Liver (tissue), 9 donors: ENCODE data around the gene TRIM21. TPM values are rescaled to one million over a fixed set of nuclear protein-coding genes. Genes with fewer than 3 reads are reported as not detected.

Experiments used
- DNase-seq: peaks from one replicate; pipeline ENCODE4 v3.0.0-alpha.2; 2017; ENCODE audit warnings: low spot score
- H3K27ac ChIP-seq, 2 donors: one replicate each; pipeline ENCODE4 v1.7.0; 2013; ENCODE audit warnings: inconsistent platforms in 2 of 2, low read length in 2 of 2, control low read depth in 1 of 2, low read depth in 1 of 2, mild to moderate bottlenecking in 1 of 2
- H3K27me3 ChIP-seq, 4 donors: one replicate each; pipeline versions ENCODE4 v1.6.1 to v1.7.0; 2013; ENCODE audit warnings: low read length in 3 of 4, inconsistent platforms in 1 of 4, mild to moderate bottlenecking in 1 of 4, moderate library complexity in 1 of 4; ENCODE audit not compliant: control insufficient read depth in 4 of 4, insufficient read depth in 4 of 4
- H3K36me3 ChIP-seq, 4 donors: one replicate each; pipeline versions ENCODE4 v1.6.1 to v1.7.0; 2013; ENCODE audit warnings: low read length in 3 of 4, mild to moderate bottlenecking in 3 of 4, low read depth in 1 of 4, moderate library complexity in 1 of 4; ENCODE audit not compliant: control insufficient read depth in 4 of 4, insufficient read depth in 3 of 4
- H3K4me1 ChIP-seq, 4 donors: one replicate each; pipeline versions ENCODE4 v1.6.1 to v1.7.0; 2013; ENCODE audit warnings: low read length in 3 of 4, mild to moderate bottlenecking in 3 of 4, moderate library complexity in 1 of 4; ENCODE audit not compliant: control insufficient read depth in 4 of 4, insufficient read depth in 4 of 4
- H3K4me3 ChIP-seq, 3 donors: one replicate each; pipeline versions ENCODE4 v1.6.1 to v1.7.0; 2013; ENCODE audit warnings: low read length in 3 of 3, control low read depth in 1 of 3, low read depth in 1 of 3, mild to moderate bottlenecking in 1 of 3
- H3K9ac ChIP-seq, 2 donors: one replicate each; pipeline ENCODE4 v1.7.0; 2013; ENCODE audit warnings: low read length in 2 of 2, mild to moderate bottlenecking in 2 of 2, moderate library complexity in 2 of 2, control low read depth in 1 of 2, low read depth in 1 of 2
- H3K9me3 ChIP-seq, 4 donors: one replicate each; pipeline versions ENCODE4 v1.6.1 to v1.7.0; 2013; ENCODE audit warnings: low read length in 3 of 4; ENCODE audit not compliant: control insufficient read depth in 4 of 4
- ATF3 ChIP-seq: IDR thresholded peaks from 2 replicates; pipeline ENCODE4 v1.6.1; 2016; ENCODE audit warnings: antibody characterized with exemption
- CTCF ChIP-seq: fragments of 150-350 bp; IDR thresholded peaks from 2 replicates; pipeline ENCODE4 v1.5.1; 2017; ENCODE audit warnings: improper control_type of control experiment, low read depth, low read length; ENCODE audit not compliant: missing input control
- EGR1 ChIP-seq, 2 donors: IDR thresholded peaks; 2 replicates each; pipeline ENCODE4 v1.6.1; 2016 to 2018; ENCODE audit warnings: antibody characterized with exemption in 2 of 2, low read depth in 2 of 2
- FOXA1 ChIP-seq: IDR thresholded peaks from 2 replicates; pipeline ENCODE4 v1.6.1; 2016; ENCODE audit warnings: antibody characterized with exemption
- FOXA2 ChIP-seq: IDR thresholded peaks from 2 replicates; pipeline ENCODE4 v1.6.1; 2016; ENCODE audit warnings: antibody characterized with exemption
- GABPA ChIP-seq, 2 donors: IDR thresholded peaks in 1 of 2; conservative IDR thresholded peaks in 1 of 2; 2 replicates each; pipeline ENCODE4 v1.6.1; 2016; ENCODE audit warnings: antibody characterized with exemption in 2 of 2, mild to moderate bottlenecking in 1 of 2, moderate library complexity in 1 of 2
- HNF4A ChIP-seq, 2 donors: conservative IDR thresholded peaks; 2 replicates each; pipeline ENCODE4 v1.6.1; 2016; ENCODE audit warnings: antibody characterized with exemption in 2 of 2, mild to moderate bottlenecking in 2 of 2
- HNF4G ChIP-seq: IDR thresholded peaks from 2 replicates; pipeline ENCODE4 v1.6.1; 2016; ENCODE audit warnings: antibody characterized with exemption
- JUND ChIP-seq, 2 donors: IDR thresholded peaks; 2 replicates each; pipeline ENCODE4 v1.6.1; 2016; ENCODE audit warnings: antibody characterized with exemption in 2 of 2
- MAX ChIP-seq: IDR thresholded peaks from 2 replicates; pipeline ENCODE4 v1.6.1; 2016; ENCODE audit warnings: antibody characterized with exemption
- NR2F2 ChIP-seq: IDR thresholded peaks from 2 replicates; pipeline ENCODE4 v1.6.1; 2016; ENCODE audit warnings: antibody characterized with exemption
- RAD21 ChIP-seq, 2 donors: IDR thresholded peaks; 2 replicates each; pipeline ENCODE4 v1.6.1; 2016; ENCODE audit warnings: antibody characterized with exemption in 2 of 2, mild to moderate bottlenecking in 2 of 2
- RXRA ChIP-seq, 2 donors: IDR thresholded peaks; 2 replicates each; pipeline ENCODE4 v1.6.1; 2017 to 2018; ENCODE audit warnings: antibody characterized with exemption in 2 of 2, mild to moderate bottlenecking in 1 of 2
- SP1 ChIP-seq: IDR thresholded peaks from 2 replicates; pipeline ENCODE4 v1.6.1; 2018; ENCODE audit warnings: antibody characterized with exemption, mild to moderate bottlenecking
- TAF1 ChIP-seq: conservative IDR thresholded peaks from 2 replicates; pipeline ENCODE4 v1.6.1; 2016; ENCODE audit warnings: antibody characterized with exemption, mild to moderate bottlenecking
- YY1 ChIP-seq: IDR thresholded peaks from 2 replicates; pipeline ENCODE4 v1.6.1; 2016; ENCODE audit warnings: antibody characterized with exemption, mild to moderate bottlenecking
- WGBS: extraction: QIAGEN DNeasy Blood & Tissue Kit; methylation state at CpG from one replicate; pipeline ENCODE4 v1.1.7; 2013; 5-methylcytosine and 5-hydroxymethylcytosine counted together
- polyA plus RNA-seq, 2 donors: library from polyadenylated mRNA; stranded (reverse) in 1 of 2; unstranded in 1 of 2; fragments of 200-250 nt in 1 of 2; fragments of >200 nt in 1 of 2; fragmentation: Nextera tagmentation in 1 of 2; extraction: Ambion mirVana in 1 of 2; gene quantifications; one replicate each; pipeline versions ENCODE4 v1.2.1 to v1.2.3, GENCODE V29; 2013 to 2015
- total RNA-seq, 2 donors: library from RNA; depleted of rRNA; stranded (reverse); fragments of >200 nt; gene quantifications; one replicate each; pipeline ENCODE4 v1.2.3, GENCODE V29; 2014
- TF ChIP-seq, protein P1 (sequence below): IDR thresholded peaks from 2 replicates; pipeline ENCODE4 v1.6.1; 2016; ENCODE audit warnings: antibody characterized with exemption
- TF ChIP-seq, protein P2 (sequence below): IDR thresholded peaks from 2 replicates; pipeline ENCODE4 v1.6.1; 2016; ENCODE audit warnings: antibody characterized with exemption, mild to moderate bottlenecking
- donor health status: healthy.
- donor health status: healthy.
- donor health status: healthy.
- donor health status: healthy.
- donor health status: healthy.

TRIM21 gene
- total RNA-seq (10 to 100 TPM; 11.5 to 14.9 TPM), polyA plus RNA-seq (10 to 100 TPM in 1 of 2 donors, 1 to 10 TPM in 1; 8.0 to 13.4 TPM)

GRCh38 chr11:4393209-4393857, at the start of gene TRIM21:
Gene TRIM21, minus strand, starts transcription at chr11:4393702. Its CDS starts 3,293 bp downstream, at chr11:4390409.
- H3K4me3 ChIP-seq, result peak within 1 kb of the TSS; percentile 89 to 98 (median 91)
- H3K9me3 ChIP-seq, result no peaks in the 10 kb centered on the region
- TF ChIP-seq YY1 (peak; percentile 25), TAF1 (no peak), GABPA (IDR thresholded peaks at IDR 0.05 in 1 of 2, conservative IDR thresholded peaks at IDR 0.05 in 1 of 2) (peak in 1 of 2 donors; percentile 47), RAD21 (IDR thresholded peaks at IDR 0.05) (peak in 1 of 2 donors; percentile 49), RXRA (IDR thresholded peaks at IDR 0.05) (peak; percentile 44 to 45), HNF4G (no peak), FOXA1 (no peak), HNF4A (conservative IDR thresholded peaks at IDR 0.05) (peak; percentile 11 to 24), NR2F2 (peak; percentile 30), CTCF (no peak), ATF3 (no peak), SP1 (peak; percentile 56), JUND (IDR thresholded peaks at IDR 0.05) (no peak), EGR1 (IDR thresholded peaks at IDR 0.05; ENCODE audit: low read depth in 2 of 2) (peak in 1 of 2 donors; percentile 48), MAX (no peak), FOXA2 (no peak)
- TF ChIP-seq, protein P1, sequence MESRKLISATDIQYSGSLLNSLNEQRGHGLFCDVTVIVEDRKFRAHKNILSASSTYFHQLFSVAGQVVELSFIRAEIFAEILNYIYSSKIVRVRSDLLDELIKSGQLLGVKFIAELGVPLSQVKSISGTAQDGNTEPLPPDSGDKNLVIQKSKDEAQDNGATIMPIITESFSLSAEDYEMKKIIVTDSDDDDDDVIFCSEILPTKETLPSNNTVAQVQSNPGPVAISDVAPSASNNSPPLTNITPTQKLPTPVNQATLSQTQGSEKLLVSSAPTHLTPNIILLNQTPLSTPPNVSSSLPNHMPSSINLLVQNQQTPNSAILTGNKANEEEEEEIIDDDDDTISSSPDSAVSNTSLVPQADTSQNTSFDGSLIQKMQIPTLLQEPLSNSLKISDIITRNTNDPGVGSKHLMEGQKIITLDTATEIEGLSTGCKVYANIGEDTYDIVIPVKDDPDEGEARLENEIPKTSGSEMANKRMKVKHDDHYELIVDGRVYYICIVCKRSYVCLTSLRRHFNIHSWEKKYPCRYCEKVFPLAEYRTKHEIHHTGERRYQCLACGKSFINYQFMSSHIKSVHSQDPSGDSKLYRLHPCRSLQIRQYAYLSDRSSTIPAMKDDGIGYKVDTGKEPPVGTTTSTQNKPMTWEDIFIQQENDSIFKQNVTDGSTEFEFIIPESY, result no peak
- TF ChIP-seq, protein P2, sequence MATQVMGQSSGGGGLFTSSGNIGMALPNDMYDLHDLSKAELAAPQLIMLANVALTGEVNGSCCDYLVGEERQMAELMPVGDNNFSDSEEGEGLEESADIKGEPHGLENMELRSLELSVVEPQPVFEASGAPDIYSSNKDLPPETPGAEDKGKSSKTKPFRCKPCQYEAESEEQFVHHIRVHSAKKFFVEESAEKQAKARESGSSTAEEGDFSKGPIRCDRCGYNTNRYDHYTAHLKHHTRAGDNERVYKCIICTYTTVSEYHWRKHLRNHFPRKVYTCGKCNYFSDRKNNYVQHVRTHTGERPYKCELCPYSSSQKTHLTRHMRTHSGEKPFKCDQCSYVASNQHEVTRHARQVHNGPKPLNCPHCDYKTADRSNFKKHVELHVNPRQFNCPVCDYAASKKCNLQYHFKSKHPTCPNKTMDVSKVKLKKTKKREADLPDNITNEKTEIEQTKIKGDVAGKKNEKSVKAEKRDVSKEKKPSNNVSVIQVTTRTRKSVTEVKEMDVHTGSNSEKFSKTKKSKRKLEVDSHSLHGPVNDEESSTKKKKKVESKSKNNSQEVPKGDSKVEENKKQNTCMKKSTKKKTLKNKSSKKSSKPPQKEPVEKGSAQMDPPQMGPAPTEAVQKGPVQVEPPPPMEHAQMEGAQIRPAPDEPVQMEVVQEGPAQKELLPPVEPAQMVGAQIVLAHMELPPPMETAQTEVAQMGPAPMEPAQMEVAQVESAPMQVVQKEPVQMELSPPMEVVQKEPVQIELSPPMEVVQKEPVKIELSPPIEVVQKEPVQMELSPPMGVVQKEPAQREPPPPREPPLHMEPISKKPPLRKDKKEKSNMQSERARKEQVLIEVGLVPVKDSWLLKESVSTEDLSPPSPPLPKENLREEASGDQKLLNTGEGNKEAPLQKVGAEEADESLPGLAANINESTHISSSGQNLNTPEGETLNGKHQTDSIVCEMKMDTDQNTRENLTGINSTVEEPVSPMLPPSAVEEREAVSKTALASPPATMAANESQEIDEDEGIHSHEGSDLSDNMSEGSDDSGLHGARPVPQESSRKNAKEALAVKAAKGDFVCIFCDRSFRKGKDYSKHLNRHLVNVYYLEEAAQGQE, result no peak
- peaks cover 3 to 8% (median 5%) of the 10 kb centered on the region in 4 donors for H3K4me1 ChIP-seq
- WGBS, result 0% methylated on average over 13 of the region's 13 CpGs
- peak; percentile 87 for DNase-seq
- peak within 1 kb of the TSS; percentile 78 to 86 for H3K27ac ChIP-seq
- peak within 1 kb of the TSS; percentile 76 to 78 for H3K9ac ChIP-seq
- no peaks in the 10 kb centered on the region for H3K27me3 ChIP-seq
- H3K36me3 ChIP-seq, result peaks cover 0 to 17% (median 16%) of the 10 kb centered on the region in 4 donors
